Astrocyte (in vitro differentiated cells and primary cell): ENCODE data around the gene EXOC6B.

Experiments
- EZH2 ChIP-seq: IDR thresholded peaks from 2 replicates; pipeline ENCODE4 v1.6.1; 2012; ENCODE audit warnings: mild to moderate bottlenecking, low read length, inconsistent platforms; ENCODE audit not compliant: insufficient read depth
- TF ChIP-seq, protein P1 (sequence below): IDR thresholded peaks from 2 replicates; pipeline ENCODE4 v1.5.1; 2011; ENCODE audit warnings: low read depth, mild to moderate bottlenecking, inconsistent platforms, low read length, moderate library complexity; ENCODE audit not compliant: insufficient read depth

GRCh38 chr2:72789241-72789640 lies 36.6 kb downstream of the EXOC6B start:
- no peak for TF ChIP-seq EZH2
- TF ChIP-seq, protein P1, sequence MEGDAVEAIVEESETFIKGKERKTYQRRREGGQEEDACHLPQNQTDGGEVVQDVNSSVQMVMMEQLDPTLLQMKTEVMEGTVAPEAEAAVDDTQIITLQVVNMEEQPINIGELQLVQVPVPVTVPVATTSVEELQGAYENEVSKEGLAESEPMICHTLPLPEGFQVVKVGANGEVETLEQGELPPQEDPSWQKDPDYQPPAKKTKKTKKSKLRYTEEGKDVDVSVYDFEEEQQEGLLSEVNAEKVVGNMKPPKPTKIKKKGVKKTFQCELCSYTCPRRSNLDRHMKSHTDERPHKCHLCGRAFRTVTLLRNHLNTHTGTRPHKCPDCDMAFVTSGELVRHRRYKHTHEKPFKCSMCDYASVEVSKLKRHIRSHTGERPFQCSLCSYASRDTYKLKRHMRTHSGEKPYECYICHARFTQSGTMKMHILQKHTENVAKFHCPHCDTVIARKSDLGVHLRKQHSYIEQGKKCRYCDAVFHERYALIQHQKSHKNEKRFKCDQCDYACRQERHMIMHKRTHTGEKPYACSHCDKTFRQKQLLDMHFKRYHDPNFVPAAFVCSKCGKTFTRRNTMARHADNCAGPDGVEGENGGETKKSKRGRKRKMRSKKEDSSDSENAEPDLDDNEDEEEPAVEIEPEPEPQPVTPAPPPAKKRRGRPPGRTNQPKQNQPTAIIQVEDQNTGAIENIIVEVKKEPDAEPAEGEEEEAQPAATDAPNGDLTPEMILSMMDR = no peak
